ENCODE data around the gene MAST1. TPM values are rescaled to one million over a fixed set of nuclear protein-coding genes. Genes with fewer than 3 reads are reported as not detected.
"Not testable (repeated sequence)": the region's sequence is repeated elsewhere in the genome, so short reads cannot be mapped to it uniquely, and the experiment has no call there.

MAST1 gene
- total RNA-seq, 1 donor from 2014 or later: 1.2 TPM

- no peaks in the 10 kb centered on the region for H3K27me3 ChIP-seq
These were observed 41.2 kb upstream of the MAST1 start for GRCh38 chr19:12797141-12797587.

DNA sequence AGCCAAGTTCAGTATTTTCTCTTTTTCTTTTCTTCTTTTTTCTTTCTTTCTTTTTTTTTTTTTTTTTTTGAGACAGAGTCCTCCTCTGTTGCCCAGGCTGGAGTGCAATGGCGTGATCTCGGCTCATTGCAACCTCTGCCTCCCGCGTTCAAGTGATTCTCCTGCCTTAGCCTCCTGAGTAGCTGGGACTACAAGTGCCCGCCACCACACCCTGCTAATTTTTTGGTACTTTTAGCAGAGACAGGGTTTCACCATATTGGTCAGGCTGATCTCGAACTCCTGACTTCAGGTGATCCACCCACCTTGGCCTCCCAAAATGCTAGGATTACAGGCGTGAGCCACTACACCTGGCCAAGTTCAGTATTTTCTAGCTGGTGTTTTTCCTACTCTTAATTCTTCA, 40.7 kb upstream of the MAST1 start:
- Histone ChIP-seq H3K36me3 (peaks cover 0 to 16% of the 10 kb centered on the region in 2 donors), H3K4me1 (peaks cover 48% of the 10 kb centered on the region)
- H3K27me3 ChIP-seq; intact Hi-C loops (cut with DNase I); H3K9me3 ChIP-seq; H3K4me3 ChIP-seq; DNase-seq (ENCODE audit: extremely low spot score in 2 of 2); H3K27ac ChIP-seq: not testable (repeated sequence)

More at GRCh38 chr19:12797141-12797587, 41.2 kb upstream of the MAST1 start:
- TF ChIP-seq POLR2A (IDR thresholded peaks at IDR 0.05) (no peak), CTCF (IDR thresholded peaks at IDR 0.05) (no peak), POLR2AphosphoS5 (IDR thresholded peaks at IDR 0.05; ENCODE audit: insufficient read depth in 1 of 2, low read depth in 1 of 2) (no peak)
- no peaks in the 10 kb centered on the region for H3K9me3 ChIP-seq
- DNase-seq (ENCODE audit: extremely low spot score in 2 of 2): no peak
- intact Hi-C loops (cut with DNase I): no loop called here
- peaks cover 44% of the 10 kb centered on the region for H3K4me1 ChIP-seq
- no peak overlapping the region for H3K4me3 ChIP-seq
- no peak overlapping the region for H3K27ac ChIP-seq
- H3K36me3 ChIP-seq: peaks cover 0 to 16% of the 10 kb centered on the region in 2 donors

DNA sequence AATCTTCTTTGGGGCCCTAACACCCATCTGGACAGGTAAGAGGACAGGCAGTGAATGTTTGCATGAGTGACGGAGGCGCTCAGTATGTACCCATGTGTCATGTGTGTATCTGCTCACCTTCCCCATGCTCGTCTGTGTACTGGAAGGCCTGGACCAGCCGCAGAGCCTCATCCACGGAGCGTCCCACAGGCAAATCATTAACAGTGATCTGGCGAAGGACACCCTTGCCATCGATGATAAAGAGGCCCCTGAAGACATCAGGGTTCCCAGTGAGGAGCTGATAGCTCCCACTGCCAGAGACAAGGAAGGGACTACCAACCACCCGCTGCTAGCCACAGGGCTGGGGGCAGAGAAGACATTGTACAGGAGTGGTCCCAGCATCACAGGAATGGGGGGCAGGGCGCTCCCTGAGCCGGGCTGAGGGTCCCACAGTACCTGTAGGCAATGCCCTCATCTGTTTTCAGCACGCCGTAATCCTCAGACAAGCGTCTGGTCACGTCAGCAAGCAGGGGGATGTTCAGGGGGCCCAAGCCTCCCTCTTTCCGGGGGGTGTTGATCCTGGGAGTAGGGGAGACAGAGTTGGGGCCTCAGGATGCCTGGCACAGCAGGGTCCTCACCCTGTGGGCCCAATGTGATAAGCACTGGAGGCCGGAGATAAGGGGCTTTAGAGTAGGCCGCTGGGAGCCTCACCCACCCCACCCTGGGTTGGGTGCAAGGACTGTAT, 38.4 kb upstream of the MAST1 start:
- intact Hi-C loops (cut with DNase I): loop anchor here (5.0 kb wide), 1 partner anchor 33 kb away; no protein-coding TSS in a partner anchor
- no peak for DNase-seq (ENCODE audit: extremely low spot score in 2 of 2)
- H3K27ac ChIP-seq: no peak overlapping the region

DNA sequence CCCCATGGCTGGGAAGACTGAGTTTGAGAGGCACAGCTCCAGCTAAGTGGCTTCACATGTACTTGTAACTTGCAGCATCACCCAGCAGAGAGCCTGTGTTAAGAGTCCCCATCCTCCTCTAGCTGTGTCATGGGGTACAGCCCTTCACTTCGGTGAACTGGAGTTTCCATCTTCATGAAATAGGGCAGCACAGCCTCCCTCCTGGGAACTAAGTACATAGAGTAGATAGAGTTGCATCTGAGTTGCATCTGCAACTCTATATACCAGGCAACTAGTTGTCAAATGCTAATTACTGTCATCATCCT, 37.9 kb upstream of the MAST1 start:
- H3K36me3 ChIP-seq: peaks cover 0 to 16% of the 10 kb centered on the region in 2 donors
- no peak overlapping the region for H3K27ac ChIP-seq
- DNase-seq (ENCODE audit: extremely low spot score in 2 of 2): no peak
- intact Hi-C loops (cut with DNase I): loop anchor here (5.0 kb wide), 1 partner anchor 33 kb away; no protein-coding TSS in a partner anchor
- peak overlapping the region; percentile 70 to 93 for H3K4me3 ChIP-seq
- peaks cover 38% of the 10 kb centered on the region for H3K4me1 ChIP-seq
- H3K27me3 ChIP-seq: no peaks in the 10 kb centered on the region
- no peaks in the 10 kb centered on the region for H3K9me3 ChIP-seq
- TF ChIP-seq POLR2AphosphoS5 (IDR thresholded peaks at IDR 0.05; ENCODE audit: insufficient read depth in 1 of 2, low read depth in 1 of 2) (no peak), CTCF (IDR thresholded peaks at IDR 0.05) (no peak), POLR2A (IDR thresholded peaks at IDR 0.05) (no peak)

More for the DNA sequence above, 38.4 kb upstream of the MAST1 start:
- TF ChIP-seq POLR2A (IDR thresholded peaks at IDR 0.05): no peak
- TF ChIP-seq POLR2AphosphoS5 (IDR thresholded peaks at IDR 0.05; ENCODE audit: insufficient read depth in 1 of 2, low read depth in 1 of 2): no peak
- TF ChIP-seq CTCF (IDR thresholded peaks at IDR 0.05): no peak
- Histone ChIP-seq H3K36me3 (peaks cover 0 to 16% of the 10 kb centered on the region in 2 donors), H3K4me1 (peaks cover 38% of the 10 kb centered on the region), H3K9me3 (no peaks in the 10 kb centered on the region), H3K27me3 (no peaks in the 10 kb centered on the region), H3K4me3 (peak overlapping the region; percentile 70 to 93)

GRCh38 chr19:12800923-12801465, 37.3 kb upstream of the MAST1 start:
- peaks cover 0 to 16% of the 10 kb centered on the region in 2 donors for H3K36me3 ChIP-seq
- H3K27me3 ChIP-seq: no peaks in the 10 kb centered on the region
- peak overlapping the region; percentile 78 for H3K27ac ChIP-seq
- no peak for TF ChIP-seq POLR2AphosphoS5 (IDR thresholded peaks at IDR 0.05; ENCODE audit: insufficient read depth in 1 of 2, low read depth in 1 of 2)
- no peak for TF ChIP-seq CTCF (IDR thresholded peaks at IDR 0.05)
- TF ChIP-seq POLR2A (IDR thresholded peaks at IDR 0.05): no peak
- peaks cover 34% of the 10 kb centered on the region for H3K4me1 ChIP-seq
- H3K9me3 ChIP-seq: no peaks in the 10 kb centered on the region
- DNase-seq (ENCODE audit: extremely low spot score in 2 of 2): no peak
- intact Hi-C loops (cut with DNase I): loop anchor here (5.0 kb wide), 1 partner anchor 34 kb away; no protein-coding TSS in a partner anchor
- H3K4me3 ChIP-seq: peak overlapping the region; percentile 70 to 93
